HG03175 (cell line): ENCODE measurements around the gene SYCN.

Experiments used
- ATAC-seq: cut with Tn5 transposase; IDR thresholded peaks from one replicate; pipeline ENCODE4 v1.9.1; 2021; ENCODE audit warnings: mild to moderate bottlenecking, moderate library complexity; ENCODE audit not compliant: unreplicated experiment

The SYCN gene

GRCh38 chr19:39172700-39173501 is 31.2 kb downstream of the SYCN start:
- no peak for ATAC-seq

GRCh38 chr19:39171479-39172465 is 32.3 kb downstream of the SYCN start:
- ATAC-seq = no peak

DNA sequence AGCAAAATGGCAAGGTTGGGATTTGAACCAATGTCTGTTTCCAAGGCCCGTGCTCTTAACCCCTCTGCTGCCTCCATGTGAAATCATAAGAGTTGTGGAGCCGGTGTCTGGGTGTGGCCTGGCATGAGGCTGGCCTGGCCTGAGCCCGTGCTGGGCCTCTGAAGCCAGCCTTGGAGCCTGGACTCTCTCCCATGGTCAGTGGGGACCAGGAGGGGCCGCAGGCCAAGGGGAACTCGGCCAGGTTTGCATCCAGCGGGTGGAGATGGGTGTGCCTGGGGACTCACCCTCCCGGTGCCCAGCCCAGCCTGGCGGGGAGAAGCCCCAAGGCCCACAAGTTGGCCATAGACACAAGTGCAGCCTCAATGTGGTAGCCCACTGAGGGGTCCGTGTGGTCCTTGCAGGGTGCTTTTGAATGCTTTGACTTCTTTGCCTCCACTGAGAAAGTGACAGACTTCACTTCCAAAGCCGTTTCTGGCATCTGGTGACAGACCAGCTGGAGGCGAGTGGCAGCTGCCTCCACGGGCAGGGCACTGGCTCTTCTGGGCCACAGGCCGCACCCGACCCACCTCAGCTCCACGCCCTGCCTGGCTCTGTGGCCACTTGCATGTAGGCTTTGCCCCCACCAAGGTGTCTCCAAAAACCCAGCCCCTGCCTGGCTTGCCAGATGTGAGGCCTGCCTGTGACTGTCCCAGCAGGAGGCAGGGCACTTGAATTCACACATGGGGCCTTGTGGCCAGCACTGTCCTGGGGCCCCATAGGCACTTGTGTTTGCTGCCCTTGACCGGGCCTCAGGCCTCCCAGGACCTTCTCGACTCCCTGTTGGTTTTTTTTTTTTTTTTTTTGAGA is 33.5 kb downstream of the SYCN start:
- ATAC-seq = no peak

GRCh38 chr19:39169143-39169810 is 34.8 kb downstream of the SYCN start:
- ATAC-seq = no peak

DNA sequence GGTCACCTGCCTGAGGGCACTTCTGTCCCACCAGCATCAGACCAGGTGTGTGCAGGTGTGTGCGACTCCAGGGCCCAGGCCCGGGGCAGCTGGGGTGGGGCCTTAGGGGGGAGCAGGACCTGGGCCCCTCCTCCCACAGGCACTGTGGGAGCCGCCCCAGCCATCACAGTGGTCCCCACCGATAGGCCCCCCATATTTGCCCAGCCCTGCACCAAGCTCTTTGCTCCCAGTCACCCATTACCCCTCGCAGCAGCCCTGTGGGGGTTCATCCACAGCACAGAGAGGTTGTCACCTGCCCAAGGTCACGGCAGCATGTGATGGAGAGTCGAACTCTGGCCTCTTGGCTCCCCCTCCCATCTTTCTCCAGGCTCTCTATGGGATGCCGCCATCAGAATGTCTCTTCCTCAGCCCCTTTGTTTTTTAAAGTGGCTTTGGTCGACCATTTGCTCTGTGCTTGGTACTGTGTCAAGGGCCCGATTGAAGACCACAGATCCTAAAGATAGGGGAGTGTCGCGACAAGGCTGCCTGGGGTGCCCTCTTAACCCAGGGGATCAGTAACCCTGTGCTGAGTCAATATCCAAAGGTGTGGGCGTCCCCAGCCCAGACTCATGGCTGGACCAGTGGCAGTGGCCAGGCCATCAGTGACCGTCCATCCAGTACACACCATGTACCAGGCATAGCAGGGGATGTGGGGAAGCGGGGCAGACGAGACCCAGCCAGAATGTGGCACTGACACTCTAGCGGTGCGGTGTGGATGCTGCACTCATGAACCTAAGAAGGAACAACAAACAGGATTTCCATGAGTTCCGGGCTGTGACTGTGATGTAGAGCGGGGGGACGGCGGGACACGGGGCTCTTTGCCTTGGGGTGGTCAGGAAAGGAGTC is 35.6 kb downstream of the SYCN start:
- no peak for ATAC-seq

DNA sequence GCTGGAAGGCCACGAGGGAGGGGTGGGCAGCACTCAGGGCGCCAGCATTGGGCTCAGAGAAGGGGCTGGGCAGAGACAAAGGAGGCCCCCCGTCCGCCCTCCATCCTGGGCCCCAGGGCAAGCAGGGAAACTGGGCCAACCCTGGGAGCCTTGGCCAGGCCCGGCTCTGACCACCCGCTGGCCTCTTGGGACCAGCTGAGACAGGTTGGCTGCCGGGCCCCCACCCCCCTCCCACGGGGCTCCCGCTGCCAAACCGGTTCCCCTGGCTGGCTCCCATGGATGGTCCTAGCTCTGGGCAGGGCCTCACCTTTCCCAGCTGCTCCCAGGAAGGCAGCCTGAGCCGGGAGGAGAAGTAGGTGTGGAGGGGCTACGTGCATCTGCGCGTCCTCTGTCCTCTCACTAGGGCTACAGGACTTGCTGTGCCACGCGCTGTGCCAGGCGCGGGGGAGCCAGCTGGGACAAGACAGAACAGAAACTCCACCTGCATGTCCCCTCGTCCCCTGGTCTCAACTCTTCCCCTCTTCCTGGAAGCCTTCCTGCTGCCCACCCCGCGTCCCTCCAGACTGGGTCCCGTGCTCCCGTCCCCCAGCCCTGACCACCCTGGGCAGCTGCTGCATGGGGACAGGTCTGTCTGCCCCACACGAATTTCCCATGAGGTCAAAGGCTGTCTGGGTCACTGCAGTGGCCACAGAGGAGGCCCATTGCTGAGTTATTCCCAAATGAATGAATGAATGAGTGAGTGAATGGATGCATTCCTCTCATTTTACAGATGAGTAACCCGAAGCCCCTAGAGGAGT is 36.4 kb downstream of the SYCN start:
- ATAC-seq = no peak

- ATAC-seq = no peak
These were observed 37.3 kb downstream of the SYCN start for GRCh38 chr19:39166571-39167391.

DNA sequence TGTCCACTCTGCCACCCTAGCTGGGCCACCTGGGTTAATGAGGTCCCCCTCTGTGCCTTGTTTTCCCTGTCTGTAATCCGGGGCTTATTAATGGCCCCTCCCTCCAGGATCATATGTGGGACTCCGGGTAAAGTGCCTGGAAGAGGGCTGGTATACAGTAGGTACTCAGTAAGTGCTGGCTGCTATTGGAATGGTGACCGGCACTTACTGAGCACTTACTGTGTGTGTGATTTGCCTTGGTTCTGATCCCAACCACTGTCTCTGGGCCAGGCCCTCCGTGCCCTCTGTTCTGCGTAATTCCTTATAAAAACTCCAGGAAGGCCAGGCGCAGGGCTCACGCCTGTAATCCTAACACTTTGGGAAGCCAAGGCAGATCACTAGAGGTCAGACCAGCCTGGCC is 38.2 kb downstream of the SYCN start:
- no peak for ATAC-seq

DNA sequence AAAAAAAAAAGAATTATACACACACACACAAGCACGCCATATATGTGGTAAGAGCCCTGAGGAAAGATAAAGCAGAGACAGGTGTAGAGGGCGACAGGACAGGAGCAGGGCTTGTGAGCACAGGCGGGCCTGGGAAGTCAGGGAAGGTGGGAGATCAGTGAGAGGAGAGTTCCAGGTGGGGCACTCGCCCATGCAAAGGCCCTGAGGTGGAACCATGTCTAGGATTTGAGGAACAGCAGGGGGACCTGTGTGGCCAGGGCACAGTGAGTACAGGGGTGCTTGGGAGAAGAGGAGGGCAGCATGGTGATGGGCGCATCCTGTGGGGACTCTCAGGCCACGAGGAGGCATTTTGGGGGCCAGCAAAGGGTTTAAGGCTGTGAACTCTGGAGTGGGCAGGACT is 39.8 kb downstream of the SYCN start:
- no peak for ATAC-seq

DNA sequence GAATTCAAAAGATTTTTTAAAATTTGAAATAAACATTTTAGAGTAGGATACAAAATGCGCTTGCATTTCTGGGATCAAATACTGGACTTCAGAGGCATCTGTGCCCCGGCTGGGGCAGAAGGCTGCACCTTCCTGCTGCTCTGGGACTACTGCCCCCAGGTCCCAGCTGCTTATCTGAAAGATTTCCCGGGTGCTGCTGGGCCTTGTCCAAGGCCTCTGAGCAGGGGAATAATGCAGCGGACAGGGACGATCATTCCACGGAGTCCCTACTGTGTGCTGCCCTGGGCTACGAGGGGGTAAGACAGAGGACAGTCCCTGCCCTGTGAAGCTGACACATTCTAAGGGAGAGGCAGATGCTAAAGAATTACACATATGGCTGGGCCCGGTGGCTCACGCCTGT is 40.4 kb downstream of the SYCN start:
- ATAC-seq = no peak

GRCh38 chr19:39162441-39163043 is 41.5 kb downstream of the SYCN start:
- ATAC-seq = no peak

DNA sequence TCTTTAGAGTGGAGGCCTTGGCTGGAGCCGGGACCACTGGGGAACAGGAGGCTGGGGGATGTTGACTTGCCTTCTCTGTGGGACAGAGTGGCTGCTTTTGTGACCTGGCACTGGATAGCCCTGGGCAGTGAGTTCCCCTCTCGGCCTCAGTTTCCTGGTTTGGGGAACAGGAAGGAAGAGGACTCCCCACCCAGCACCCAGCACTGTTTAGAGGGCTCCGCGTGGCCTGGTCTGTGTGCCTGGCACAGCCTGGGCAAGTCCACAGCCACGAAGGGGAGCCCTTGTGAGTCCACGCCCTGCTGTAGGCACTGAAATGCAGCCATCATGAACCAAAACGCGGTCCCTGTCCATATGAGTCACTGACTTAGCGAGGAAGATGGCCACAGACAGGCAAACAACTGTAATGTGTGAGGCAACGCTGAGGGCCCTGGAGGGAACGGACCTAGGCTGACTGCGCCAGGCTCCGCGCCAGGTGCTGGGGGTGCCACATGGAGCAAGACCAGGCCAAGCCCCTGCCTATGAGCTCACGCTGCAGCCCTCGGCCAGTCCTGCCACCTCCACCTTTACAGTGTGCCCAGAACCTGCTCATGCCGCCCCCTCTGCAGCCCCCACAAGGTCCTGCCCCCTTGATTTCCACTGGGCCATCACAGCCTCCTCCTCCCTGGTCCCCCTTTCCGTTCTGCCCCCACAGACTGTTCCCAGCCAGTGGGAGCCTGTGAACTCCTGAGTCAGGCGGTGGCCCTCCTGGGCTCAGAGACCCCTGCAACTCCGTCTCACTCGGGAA is 43.0 kb downstream of the SYCN start:
- ATAC-seq = no peak

DNA sequence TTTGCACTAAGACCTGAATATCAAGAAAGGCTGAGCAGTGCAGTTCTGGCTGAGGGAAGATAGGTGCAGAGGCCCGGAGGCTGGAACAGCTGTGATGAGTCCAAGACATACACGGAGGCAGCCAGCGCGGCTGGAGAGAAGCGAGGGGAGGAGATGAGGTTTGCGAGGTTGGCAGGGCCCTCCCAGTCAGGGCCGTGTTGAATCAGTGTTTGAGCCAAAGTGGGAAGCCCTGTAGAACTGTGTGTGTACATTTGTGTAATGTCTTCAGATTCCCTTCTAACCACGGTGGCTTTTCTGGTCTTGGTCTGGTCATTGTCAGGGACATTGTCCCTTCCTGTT is 43.6 kb downstream of the SYCN start:
- no peak for ATAC-seq

- no peak for ATAC-seq
These were observed 45.3 kb downstream of the SYCN start for GRCh38 chr19:39158646-39159260.

GRCh38 chr19:39157997-39158389 is 46.1 kb downstream of the SYCN start:
- ATAC-seq = no peak

GRCh38 chr19:39157275-39157996 is 46.6 kb downstream of the SYCN start:
- ATAC-seq = no peak
